CD4-positive, alpha-beta T cell treated with Interleukin-12 subunit alpha and Interleukin-12 subunit beta, for 1 hour (primary cell): ENCODE measurements around the gene PAFAH1B2.

Experiments
- DNase-seq: peaks from one replicate; pipeline ENCODE4 v3.0.0-alpha.2; 2020

Gene PAFAH1B2

GRCh38 chr11:117225553-117226170 is 81.6 kb downstream of the PAFAH1B2 start:
- no peak for DNase-seq
